K562 (cell line): ENCODE results near the gene SLC1A2. TPM values are rescaled to one million over a fixed set of nuclear protein-coding genes. Genes with fewer than 3 reads are reported as not detected.

Source experiments
- ATAC-seq: fragments of 200-7000 bp; cut with Tn5 transposase; 3 replicates; pipeline ENCODE4 v1.9.1; 2020; ENCODE audit warnings: moderate library complexity
- BruUV-seq: library from RNA; stranded (reverse); fragments of 400-500 nt; replicated peaks from 2 replicates; lab custom pipeline; 2021; lab: Mats Ljungman, UMichigan
- CTCF ChIA-PET: fragments of 300-600 bp; formaldehyde crosslinking; extraction: SDS; loops from one replicate; lab custom pipeline; 2021; ENCODE audit warnings: low intra/inter-chr PET ratio; lab: Yijun Ruan, JAX
- POLR2A ChIA-PET: fragments of 300-600, 350-650 bp; sonication (Branson Sonifier 250); formaldehyde crosslinking; extraction: SDS; loops from one replicate; lab custom pipeline; 2021; ENCODE audit warnings: antibody characterized with exemption, inconsistent platforms; lab: Yijun Ruan, JAX
- DNase-seq, 4 experiments: peaks; one replicate each; pipeline versions ENCODE4 v3.0.0 to v3.0.0-alpha.2; 2011 to 2018; ENCODE audit warnings: low spot score in 3 of 4, mixed read lengths in 3 of 4; ENCODE audit errors: extremely low read depth in 1 of 4
- FAIRE-seq: peaks from 2 replicates; lab custom pipeline; 2011; peaks lifted over from hg19 to GRCh38; lab: Jason Lieb, UNC
- H2AFZ ChIP-seq: 2 replicates; pipeline ENCODE4 v1.6.0; 2011; ENCODE audit warnings: low read depth, low read length, control low read depth, inconsistent platforms
- H3K27ac ChIP-seq: fragments of 200-600 bp; 3 replicates; pipeline ENCODE4 v1.8.0; 2011; ENCODE audit warnings: low read depth, mild to moderate bottlenecking, control low read depth, inconsistent platforms, low read length, moderate library complexity, mixed read lengths; ENCODE audit errors: extremely low read depth
- H3K27me3 ChIP-seq, 2 experiments: fragments of 300-600 bp in 1 of 2; 2 replicates in 1 of 2; 3 replicates in 1 of 2; pipeline versions ENCODE4 v1.6.0 to v1.8.0; 2011; ENCODE audit warnings: inconsistent platforms in 2 of 2, low read length in 2 of 2, mild to moderate bottlenecking in 1 of 2, mixed read lengths in 1 of 2, moderate library complexity in 1 of 2; ENCODE audit not compliant: control insufficient read depth in 2 of 2, insufficient read depth in 2 of 2
- H3K36me3 ChIP-seq: fragments of 300-600 bp; 3 replicates; pipeline ENCODE4 v1.8.0; 2011; ENCODE audit warnings: mild to moderate bottlenecking, low read length, inconsistent platforms; ENCODE audit not compliant: control insufficient read depth, insufficient read depth
- H3K4me1 ChIP-seq, 2 experiments: fragments of 200-600 bp in 1 of 2; replicated peaks in 1 of 2; 2 replicates in 1 of 2; 3 replicates in 1 of 2; pipeline versions ENCODE4 v1.5.1 to v1.8.0; 2011; ENCODE audit warnings: inconsistent platforms in 2 of 2, low read length in 2 of 2, mild to moderate bottlenecking in 1 of 2, mixed read lengths in 1 of 2, moderate library complexity in 1 of 2; ENCODE audit not compliant: control insufficient read depth in 2 of 2, insufficient read depth in 2 of 2
- H3K4me2 ChIP-seq: 2 replicates; pipeline ENCODE4 v1.6.1; 2011; ENCODE audit warnings: low read length, control low read depth, inconsistent platforms, mixed read lengths; ENCODE audit not compliant: insufficient read depth
- H3K4me3 ChIP-seq: fragments of 200-600 bp; sonication (generic), shearing (Covaris generic); 2 replicates; pipeline ENCODE4 v1.5.1; 2016; ENCODE audit warnings: control low read depth, inconsistent platforms
- H3K79me2 ChIP-seq: fragments of 200-600 bp; 3 replicates; pipeline ENCODE4 v1.8.0; 2011; ENCODE audit warnings: low read length, inconsistent platforms; ENCODE audit not compliant: control insufficient read depth, insufficient read depth
- H3K9ac ChIP-seq, 2 experiments: 2 replicates each; pipeline versions ENCODE4 v1.6.0 to v1.6.1; 2011; ENCODE audit warnings: low read depth in 2 of 2, low read length in 2 of 2, control low read depth in 1 of 2, inconsistent platforms in 1 of 2, mild to moderate bottlenecking in 1 of 2, mixed read lengths in 1 of 2; ENCODE audit not compliant: insufficient read depth in 1 of 2
- H3K9me1 ChIP-seq: one replicate; pipeline ENCODE4 v1.6.0; 2011; ENCODE audit warnings: inconsistent platforms, mild to moderate bottlenecking, low read length, moderate library complexity; ENCODE audit not compliant: control insufficient read depth, insufficient read depth
- H3K9me3 ChIP-seq: replicated peaks from 2 replicates; pipeline ENCODE4 v1.5.1; 2011; ENCODE audit warnings: low read depth, low read length, inconsistent platforms; ENCODE audit not compliant: control insufficient read depth, insufficient read depth
- H4K20me1 ChIP-seq: replicated peaks from 2 replicates; pipeline ENCODE4 v1.6.1; 2011; ENCODE audit warnings: low read length, inconsistent platforms, mixed read lengths; ENCODE audit not compliant: control insufficient read depth, insufficient read depth
- CEBPG ChIP-seq, 3 experiments: fragments of 200-800 bp in 1 of 3; sonication (Bioruptor generic) in 1 of 3; sonication (generic) in 1 of 3; formaldehyde crosslinking in 1 of 3; IDR thresholded peaks in 2 of 3; conservative IDR thresholded peaks in 1 of 3; 2 replicates each; pipeline versions ENCODE4 v1.6.1 to v1.8.0; 2016 to 2022; ENCODE audit warnings: missing compliant biosample characterization in 2 of 3, missing genetic modification characterization in 2 of 3, mild to moderate bottlenecking in 1 of 3, missing genetic modification reagents in 1 of 3
- CTCF ChIP-seq, 3 experiments: IDR thresholded peaks in 2 of 3; conservative IDR thresholded peaks in 1 of 3; 2 replicates each; pipeline ENCODE4 v1.5.1; 2011 to 2012; ENCODE audit warnings: low read length in 3 of 3, mild to moderate bottlenecking in 3 of 3, control low read depth in 2 of 3, improper control_type of control experiment in 1 of 3, inconsistent platforms in 1 of 3, low read depth in 1 of 3, mixed read lengths in 1 of 3, moderate library complexity in 1 of 3; ENCODE audit not compliant: insufficient read depth in 2 of 3
- HNRNPK ChIP-seq: fragments of 200-400 bp; formaldehyde crosslinking; IDR thresholded peaks from one replicate; pipeline ENCODE4 v1.6.1; 2018; ENCODE audit warnings: mild to moderate bottlenecking, low read depth, low read length; ENCODE audit not compliant: poor library complexity, severe bottlenecking
- ZNF764 ChIP-seq: fragments of 250-450 bp; sonication (Bioruptor Pico); IDR thresholded peaks from 2 replicates; pipeline ENCODE4 v1.4.0; 2020; ENCODE audit warnings: low read depth, mild to moderate bottlenecking, moderate library complexity
- WGBS: fragments of 100-300 bp; shearing (Covaris generic); methylation state at CpG from one replicate; pipeline ENCODE4 v1.1.6; 2016; ENCODE audit warnings: low coverage, mixed read lengths; ENCODE audit not compliant: insufficient coverage; ENCODE audit errors: missing lambda C conversion rate; 5-methylcytosine and 5-hydroxymethylcytosine counted together
- in situ Hi-C: fragments of 300-500 bp; cut with MboI; formaldehyde crosslinking; loops from 4 replicates; pipeline ENCODE4 v1.15.0; 2018; ENCODE audit warnings: inconsistent platforms, mixed read lengths
- intact Hi-C: fragments of 100-400 bp; cut with micrococcal nuclease; formaldehyde crosslinking; loops from 2 replicates; pipeline ENCODE4 v1.14.2; 2022
- polyA plus RNA-seq, 8 experiments: library from polyadenylated mRNA; depleted of rRNA in 4 of 8; stranded (reverse) in 5 of 8; unstranded in 3 of 8; fragments of >200 nt; fragmentation: Nextera tagmentation in 2 of 8; fragmentation: Illumina TruSeq in 1 of 8; extraction: Ambion mirVana in 2 of 8; extraction: Trizol in 1 of 8; gene quantifications; 2 replicates each; pipeline versions ENCODE4 v1.2.1 to v1.2.3, GENCODE V29; 2011 to 2014; ENCODE audit warnings: inconsistent platforms in 1 of 8, missing spikeins in 1 of 8
- total RNA-seq, 7 experiments: library from RNA; depleted of rRNA in 6 of 7; stranded (reverse); fragments of >200 nt in 6 of 7; fragmentation: Illumina TruSeq in 2 of 7; extraction: Trizol in 2 of 7; gene quantifications; 2 replicates each; pipeline versions ENCODE4 v1.2.1 to v1.2.3, GENCODE V29; 2011 to 2021; ENCODE audit warnings: low replicate concordance in 1 of 7

SLC1A2 gene
- total and polyA plus RNA-seq, 9 of the 15 experiments (the other 6 are each of a cell fraction or from before 2014, with no cell fraction given) = 0.03 to 0.07 (median 0.04) TPM; not detected in 5

GRCh38 chr11:35303596-35304385 is 115.6 kb downstream of the SLC1A2 start:
- no peak overlapping the region for H3K4me2 ChIP-seq
- no peak for DNase-seq
- no peak overlapping the region for H3K4me3 ChIP-seq
- CTCF ChIA-PET = interaction anchor here (0.6 kb wide), 1 partner anchor 9 kb away, joined by 3 read pairs; no protein-coding TSS in a partner anchor
- H3K9me1 ChIP-seq = no peaks in the 10 kb centered on the region
- no peak overlapping the region for H2AFZ ChIP-seq
- H3K27ac ChIP-seq = no peak overlapping the region
- no TSS peak for BruUV-seq
- WGBS = under 1% methylated on average over 6 of the region's 6 CpGs
- intact Hi-C loops (no loop called here), in situ Hi-C loops (no loop called here)
- no peaks in the 10 kb centered on the region; a peak in 2 of 5 replicates for H3K4me1 ChIP-seq
- H3K79me2 ChIP-seq = no peaks in the 10 kb centered on the region
- no peaks in the 10 kb centered on the region for H3K36me3 ChIP-seq
- TF ChIP-seq ZNF764 (CRISPR knock-in tag) = no peak
- TF ChIP-seq CEBPG (CRISPR knock-in tag; IDR thresholded peaks at IDR 0.05) = no peak
- TF ChIP-seq CEBPG (tag; conservative IDR thresholded peaks at IDR 0.05 in 1 of 2, IDR thresholded peaks at IDR 0.05 in 1 of 2) = peak; percentile 23 to 78; a peak in 3 of 4 replicates
- TF ChIP-seq CTCF (IDR thresholded peaks at IDR 0.05 in 2 of 3, conservative IDR thresholded peaks at IDR 0.05 in 1 of 3; ENCODE audit: insufficient read depth in 2 of 3, low read depth in 1 of 3, low read length in 3 of 3) = no peak
- no peak for TF ChIP-seq HNRNPK
- H3K9me3 ChIP-seq = no peaks in the 10 kb centered on the region
- no peaks in the 10 kb centered on the region for H4K20me1 ChIP-seq
- ATAC-seq = no peak
- POLR2A ChIA-PET = interaction anchor here (0.6 kb wide), 1 partner anchor 16 kb away, joined by 4 read pairs; no protein-coding TSS in a partner anchor
- H3K9ac ChIP-seq = no peak overlapping the region
- FAIRE-seq = no peak
- peaks cover under 1 to 6% of the 10 kb centered on the region in 2 experiments; a peak in 2 of 5 replicates for H3K27me3 ChIP-seq
